ENCODE data around the gene PTPRH. TPM values are rescaled to one million over a fixed set of nuclear protein-coding genes. Genes with fewer than 3 reads are reported as not detected.
A peak's percentile ranks its signal among the peaks of the same experiment; 100 is the strongest.

The PTPRH gene
- total RNA-seq, 1 experiment from 2014 or later, result 15.9 TPM

- BruUV-seq (replicated peaks), result TSS peak; percentile 78
- no peaks in the 10 kb centered on the region for H3K9me3 ChIP-seq (ENCODE audit: control insufficient read depth in 1 of 2, insufficient read depth in 1 of 2, low read depth in 1 of 2, low read length in 2 of 2)
- no peaks in the 10 kb centered on the region for H3K36me3 ChIP-seq (ENCODE audit: control insufficient read depth in 1 of 2, insufficient read depth in 2 of 2, low read length in 2 of 2)
- peak overlapping the region; percentile 81 for H3K9ac ChIP-seq (ENCODE audit: low read length)
- no peaks in the 10 kb centered on the region for H3K9me2 ChIP-seq (ENCODE audit: insufficient read depth)
- peak; percentile 92 for DNase-seq (ENCODE audit: low read depth, low spot score)
- peak overlapping the region; percentile 96 for H3K4me2 ChIP-seq (ENCODE audit: low read length)
- H3K27ac ChIP-seq (ENCODE audit: low read depth, low read length), result peak overlapping the region; percentile 78
- H2AFZ ChIP-seq (ENCODE audit: low read depth, low read length, poor library complexity, severe bottlenecking), result no peak overlapping the region
- ChIA-PET POLR2A (interaction anchor here (0.8 to 2.9 kb wide), 7 partner anchors 8 to 471 kb away, joined by 3 to 24 read pairs (median 4); partner anchors contain the start of genes KMT5C and PPP6R1), RAD21 (ENCODE audit: low non-redundant PET in 1 of 2, low total read pairs in 2 of 2, uncharacterized antibody in 2 of 2, unreplicated experiment in 2 of 2) (interaction anchor here (0.6 to 2.6 kb wide), 4 partner anchors 14 to 19 kb away, joined by 3 to 11 read pairs (median 8); no protein-coding TSS in a partner anchor), CTCF (interaction anchor here (0.7 to 3.0 kb wide), 17 partner anchors 9 to 279 kb away, joined by 3 to 53 read pairs (median 4); partner anchors contain the start of genes HSPBP1, PTPRH, RDH13 and SYT5)
- H3K4me3 ChIP-seq (replicated peaks in 1 of 2; ENCODE audit: low read depth in 1 of 2, low read length in 2 of 2), result peak overlapping the region; percentile 67 to 74
- no peaks in the 10 kb centered on the region for H4K20me1 ChIP-seq (ENCODE audit: insufficient read depth)
- TF ChIP-seq TCF7L2 (IDR thresholded peaks at IDR 0.05; ENCODE audit: borderline replicate concordance, extremely low read depth, insufficient read depth, insufficient read length) (peak; percentile 64), POLR2A (IDR thresholded peaks at IDR 0.05; ENCODE audit: borderline replicate concordance, extremely low read depth, insufficient read depth, insufficient read length) (no peak), ATF3 (IDR thresholded peaks at IDR 0.05) (no peak), EZH2 (IDR thresholded peaks at IDR 0.05) (no peak), JUND (IDR thresholded peaks at IDR 0.05) (no peak), RAD21 (IDR thresholded peaks at IDR 0.05; ENCODE audit: low read depth) (peak; percentile 94), EZH2phosphoT487 (IDR thresholded peaks at IDR 0.05; ENCODE audit: borderline replicate concordance) (no peak), POLR2AphosphoS5 (IDR thresholded peaks at IDR 0.05; ENCODE audit: low read depth, low read length) (peak; percentile 68), ELF1 (IDR thresholded peaks at IDR 0.05; ENCODE audit: borderline replicate concordance, low read depth) (no peak), MAX (IDR thresholded peaks at IDR 0.05) (peak; percentile 91), CTCF (IDR thresholded peaks at IDR 0.05 in 2 of 3, conservative IDR thresholded peaks at IDR 0.05 in 1 of 3; ENCODE audit: borderline replicate concordance in 1 of 3, insufficient read depth in 1 of 3, low read depth in 2 of 3, low read length in 2 of 3) (peak; percentile 89 to 97 (median 96)), YY1 (IDR thresholded peaks at IDR 0.05; ENCODE audit: extremely low read depth, insufficient replicate concordance, low read depth, low read length) (peak; percentile 49), SP1 (IDR thresholded peaks at IDR 0.05; ENCODE audit: low read depth) (peak; percentile 59), ZFX (IDR thresholded peaks at IDR 0.05) (no peak)
- H3K27me3 ChIP-seq (ENCODE audit: insufficient read depth, low read length), result no peaks in the 10 kb centered on the region
- H3K4me1 ChIP-seq (ENCODE audit: control insufficient read depth in 1 of 2, insufficient read depth in 2 of 2, low read length in 2 of 2), result peaks cover 13 to 53% of the 10 kb centered on the region in 2 experiments
- peaks cover 12% of the 10 kb centered on the region for H3K79me2 ChIP-seq (ENCODE audit: insufficient read depth, low read length)
- peak; percentile 77 for ATAC-seq
- intact Hi-C loops (cut with micrococcal nuclease), result no loop called here
Observed at GRCh38 chr19:55160128-55160985, 48.9 kb downstream of the PTPRH start.
